GM19023 (cell line): ENCODE measurements around the gene CEP126.

Experiments used
- ATAC-seq: cut with Tn5 transposase; IDR thresholded peaks from one replicate; pipeline ENCODE4 v1.9.1; 2021; ENCODE audit warnings: mild to moderate bottlenecking, moderate library complexity; ENCODE audit not compliant: unreplicated experiment

CEP126 gene

DNA sequence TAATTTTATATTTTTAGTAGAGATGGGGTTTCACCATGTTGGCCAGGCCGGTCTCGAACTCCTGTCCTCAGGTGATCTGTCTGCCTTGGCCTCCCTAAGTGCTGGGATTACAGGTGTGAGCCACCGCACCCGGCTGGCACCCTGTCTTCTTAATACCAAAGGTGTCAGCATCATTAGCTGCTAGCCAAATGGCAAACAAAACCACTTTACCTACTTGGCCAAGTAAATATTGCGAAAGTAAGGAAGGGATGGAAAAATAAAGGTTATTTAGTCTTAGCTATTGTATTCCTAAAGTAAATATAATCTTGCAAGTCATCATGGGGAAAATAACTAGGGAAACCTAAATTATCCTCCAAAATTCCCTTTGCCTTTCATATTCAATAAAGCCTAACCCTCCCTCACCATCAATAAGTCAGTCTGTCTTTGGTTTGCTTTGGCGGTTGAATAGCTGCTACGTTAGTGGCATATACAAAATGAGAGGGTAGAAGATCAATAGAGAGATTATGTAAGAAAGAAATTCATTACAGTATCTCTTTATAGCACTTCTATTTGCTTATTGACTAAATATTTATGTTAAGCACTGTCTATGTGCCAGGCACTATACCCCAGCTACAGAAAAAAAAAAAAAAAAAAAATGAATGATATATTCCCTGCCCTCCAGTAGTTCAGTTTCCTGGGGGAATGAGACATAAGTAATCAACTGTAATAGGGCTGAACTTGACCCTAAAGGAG is 92.2 kb downstream of the CEP126 start:
- ATAC-seq, result no peak

DNA sequence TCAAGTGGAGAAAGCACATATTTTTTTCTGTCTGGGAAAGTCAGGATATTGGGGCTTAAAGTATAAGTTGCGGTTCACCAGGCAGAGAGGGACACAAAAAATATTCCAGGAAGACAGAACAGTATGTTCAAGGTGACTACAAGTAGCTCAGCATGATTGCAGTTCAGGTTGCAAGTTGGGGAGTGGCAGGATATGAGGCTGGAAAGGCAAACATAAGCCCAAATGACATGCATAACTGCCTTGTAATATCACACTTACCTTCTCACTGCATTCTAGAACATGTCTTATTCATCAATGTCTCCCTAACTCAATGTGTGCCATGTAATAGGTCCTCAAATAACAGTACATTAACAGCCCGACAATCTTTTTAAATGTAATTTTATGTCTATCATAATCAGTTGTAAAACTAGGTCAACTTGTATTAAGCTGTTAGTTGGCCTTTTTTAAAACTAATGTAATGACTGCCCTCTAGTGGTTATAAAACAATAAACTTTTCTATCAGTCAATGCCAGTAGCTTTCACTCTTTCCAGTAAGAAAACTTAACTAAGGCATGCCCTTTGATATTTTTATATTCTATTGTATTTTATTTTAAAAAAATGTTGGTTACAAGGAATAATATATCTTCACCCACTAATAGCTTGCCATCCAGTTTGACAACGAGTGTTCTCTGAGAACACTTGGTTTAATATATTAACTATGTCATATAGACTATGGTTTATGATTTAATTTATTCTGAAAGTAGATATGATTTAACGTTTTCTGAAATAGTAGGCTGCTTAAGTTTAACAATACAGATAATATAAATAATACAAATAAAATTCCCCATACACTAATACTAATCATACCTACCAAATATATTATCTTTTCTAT is 93.0 kb downstream of the CEP126 start:
- ATAC-seq, result no peak

DNA sequence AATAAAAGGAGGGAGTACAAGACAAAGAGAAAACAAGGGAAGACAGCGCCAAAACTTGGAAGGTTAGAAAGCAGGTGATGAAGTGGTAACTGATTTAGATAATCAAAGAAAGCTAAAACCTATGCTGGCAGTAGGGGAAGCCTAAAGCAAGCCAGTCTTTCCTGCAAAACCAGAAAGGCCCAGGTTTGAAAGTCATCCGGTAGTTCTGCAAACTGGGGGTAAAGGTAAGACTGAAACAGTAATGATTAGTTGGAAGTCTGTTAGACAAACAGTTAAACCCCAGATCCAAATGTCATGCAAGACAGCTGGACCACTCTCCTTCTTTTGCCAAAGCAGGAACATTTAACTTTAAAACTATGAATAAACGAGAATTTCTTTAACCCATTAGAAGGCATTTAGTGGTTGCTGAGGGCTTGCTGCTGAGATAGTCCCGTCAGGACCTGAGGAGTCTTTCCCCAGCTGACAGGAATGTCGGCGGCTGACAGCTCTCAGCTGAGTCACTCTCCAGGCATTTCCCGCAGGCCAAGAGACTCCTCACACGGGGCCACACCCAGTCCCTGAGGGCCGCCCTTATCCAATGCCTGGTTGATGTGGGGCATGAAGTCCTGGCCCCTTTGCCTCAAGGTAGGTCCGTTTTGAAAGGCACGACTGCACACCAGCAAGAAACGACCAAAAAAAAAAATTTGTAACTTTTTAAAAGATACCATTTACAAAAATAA is 96.1 kb downstream of the CEP126 start:
- no peak for ATAC-seq

DNA sequence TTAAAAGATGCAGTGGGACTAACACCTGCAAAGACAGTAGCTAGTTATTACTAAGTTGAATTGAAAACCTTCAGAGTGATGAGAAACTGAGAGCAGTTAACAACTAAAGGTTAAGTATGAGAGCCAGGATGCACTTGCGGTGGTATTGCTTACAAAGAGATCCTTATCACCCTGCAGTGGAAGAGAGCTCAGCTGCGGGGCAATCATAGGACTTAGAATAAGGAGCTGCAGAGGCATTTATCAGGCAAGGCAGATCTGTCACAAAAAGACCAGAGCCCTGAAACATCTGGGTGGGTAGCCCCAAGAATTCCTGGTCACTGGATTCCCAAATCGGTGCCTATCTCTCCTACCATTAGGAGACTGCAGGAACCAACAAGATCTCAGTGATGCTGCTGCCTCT is 98.1 kb downstream of the CEP126 start:
- no peak for ATAC-seq

DNA sequence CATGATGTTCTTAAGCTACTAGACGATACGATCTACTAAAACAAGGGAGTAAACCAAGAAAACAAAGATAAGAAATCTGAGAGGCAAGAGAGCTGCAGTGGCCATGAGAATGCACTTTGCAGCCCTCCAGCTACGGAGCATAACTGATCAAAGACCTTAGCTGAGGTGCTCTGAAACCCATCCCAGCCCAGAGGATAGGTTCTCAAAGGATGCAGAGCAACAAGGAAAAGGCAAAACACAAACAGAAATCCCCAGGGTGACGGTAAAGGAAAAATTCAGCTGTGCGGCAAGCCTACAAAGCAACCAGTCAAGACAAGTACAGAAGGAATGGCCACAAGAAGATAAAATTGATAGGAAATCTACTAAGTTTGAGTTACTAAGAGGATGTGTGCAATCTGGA is 99.9 kb downstream of the CEP126 start:
- no peak for ATAC-seq

DNA sequence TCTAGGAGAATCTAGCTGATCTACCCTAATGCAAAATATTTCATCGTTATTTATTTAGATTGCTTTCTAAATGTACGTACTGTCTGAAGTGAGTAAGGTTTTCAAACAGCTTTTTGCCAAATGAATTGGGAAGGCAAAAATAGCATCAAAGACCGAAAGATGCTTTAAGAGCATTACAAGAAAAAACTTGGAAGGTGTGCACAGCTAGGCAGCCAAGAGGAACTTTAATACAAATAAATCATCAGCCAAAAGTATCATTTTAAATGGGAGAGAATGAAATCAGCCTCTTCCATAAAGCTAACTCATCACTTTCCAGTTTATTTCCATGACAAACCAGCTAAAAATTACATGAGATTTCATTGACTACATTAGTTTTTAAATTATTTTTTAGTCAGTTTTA is 102.2 kb downstream of the CEP126 start:
- no peak for ATAC-seq

DNA sequence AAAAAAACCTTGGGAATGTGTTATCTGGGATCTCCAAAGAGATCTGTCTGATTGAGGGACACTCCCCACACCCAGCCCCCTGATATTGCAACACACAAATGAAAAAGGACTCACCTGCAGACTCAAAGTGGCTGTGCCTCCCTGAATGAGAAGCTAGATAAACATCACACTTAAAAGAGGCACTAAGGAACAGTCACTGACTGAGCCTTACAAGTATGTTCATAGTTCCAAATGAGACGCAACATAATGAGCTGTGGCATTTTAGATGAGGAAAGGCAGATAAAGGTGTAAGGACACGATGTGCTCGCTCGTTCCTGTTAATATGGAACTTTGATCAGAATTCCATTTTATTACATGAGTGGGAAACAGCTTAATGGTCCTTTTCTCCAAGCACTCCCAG is 111.4 kb downstream of the CEP126 start:
- no peak for ATAC-seq

DNA sequence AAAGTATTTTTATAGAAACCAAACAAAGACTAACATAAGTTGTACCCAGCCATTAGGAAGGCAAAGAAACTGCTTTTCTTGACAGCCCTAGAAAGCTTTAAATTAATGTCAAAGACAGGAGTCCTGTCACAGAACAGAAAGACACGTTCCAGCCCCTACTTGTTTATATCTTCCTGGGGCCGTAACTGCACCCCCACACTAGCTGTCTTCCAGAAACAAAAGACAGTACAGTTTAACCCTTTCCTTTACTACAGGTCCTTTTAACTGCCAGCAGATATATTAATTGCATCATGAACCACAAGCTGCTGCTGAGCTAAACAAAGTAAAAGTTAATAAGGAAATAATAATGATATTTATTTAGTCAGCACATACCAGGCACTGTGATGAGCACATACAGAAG is 112.1 kb downstream of the CEP126 start:
- ATAC-seq, result no peak

DNA sequence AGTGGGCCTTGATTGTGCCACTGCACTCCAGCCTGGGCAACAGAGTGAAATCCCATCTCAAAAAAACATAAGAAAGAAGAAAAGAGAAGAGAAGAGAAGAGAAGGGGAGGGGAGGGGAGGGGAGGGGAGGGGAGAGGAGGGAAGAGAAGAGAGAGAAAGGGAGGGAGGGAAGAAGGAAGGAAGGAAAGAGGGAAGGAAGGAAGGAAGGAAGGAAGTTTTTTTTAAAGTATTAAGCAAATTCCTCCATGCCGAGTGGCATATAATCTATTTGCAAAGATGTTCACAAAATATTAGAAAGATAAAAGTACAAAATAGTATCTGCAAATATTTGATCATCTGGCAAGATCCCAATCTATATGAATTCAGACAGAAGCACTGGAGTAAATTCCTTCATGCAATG is 121.9 kb downstream of the CEP126 start:
- ATAC-seq, result no peak

DNA sequence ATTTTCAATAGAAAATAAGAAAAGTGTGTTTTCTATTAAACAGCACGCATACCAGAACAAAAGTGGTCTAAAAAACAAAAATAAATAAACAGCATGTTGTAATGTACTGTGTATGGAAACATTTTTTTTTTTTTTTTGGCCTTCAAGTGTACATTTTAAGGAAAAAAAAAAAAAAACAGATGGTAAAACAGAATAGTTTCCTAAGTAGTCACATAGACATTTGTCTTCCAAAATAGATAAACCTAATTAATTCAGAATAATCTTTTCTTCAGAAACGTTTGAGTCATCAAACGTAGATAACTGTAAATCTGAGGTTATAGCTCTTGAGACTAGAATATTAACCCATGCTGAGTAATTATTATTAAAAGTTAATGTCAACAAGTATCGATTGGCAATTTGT is 132.0 kb downstream of the CEP126 start:
- ATAC-seq, result no peak

DNA sequence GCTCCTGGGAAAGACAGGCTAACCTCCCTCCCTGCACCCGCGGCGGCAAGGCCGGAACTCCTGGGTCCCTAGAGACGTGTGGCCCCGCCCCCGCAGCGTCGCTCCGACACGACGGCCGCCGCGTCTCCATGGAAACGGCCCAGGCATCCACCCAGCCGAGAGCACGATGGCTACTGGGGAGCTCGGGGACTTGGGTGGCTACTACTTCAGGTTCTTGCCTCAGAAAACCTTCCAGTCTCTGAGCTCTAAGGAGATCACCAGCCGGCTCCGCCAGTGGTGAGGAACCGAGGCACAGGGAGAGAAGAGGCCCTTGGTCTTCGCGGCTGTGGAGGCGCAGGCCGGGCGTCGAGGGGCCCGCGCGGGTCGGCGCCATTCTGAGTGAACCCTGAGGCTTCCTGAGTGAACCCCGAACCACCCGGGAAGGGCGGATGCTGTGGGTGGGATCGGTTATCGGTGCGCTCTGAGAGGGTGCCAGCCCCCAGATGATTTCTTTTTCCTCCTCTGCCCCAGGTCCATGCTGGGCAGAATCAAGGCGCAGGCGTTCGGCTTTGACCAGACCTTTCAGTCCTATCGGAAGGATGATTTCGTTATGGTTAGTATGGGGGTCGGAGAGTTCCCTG is 132.6 kb downstream of the CEP126 start, which contains the start of gene CFAP300:
Gene CFAP300, plus strand, starts transcription at position 133 of the 620 bp plus-strand sequence. Its CDS starts 34 bp downstream, at position 167.
- ATAC-seq, result no peak
